ENCODE data around the gene ITGB5. TPM values are rescaled to one million over a fixed set of nuclear protein-coding genes. Genes with fewer than 3 reads are reported as not detected.

ITGB5 gene
- total RNA-seq, 2 donors from 2014 or later = 576 to 592 TPM

DNA sequence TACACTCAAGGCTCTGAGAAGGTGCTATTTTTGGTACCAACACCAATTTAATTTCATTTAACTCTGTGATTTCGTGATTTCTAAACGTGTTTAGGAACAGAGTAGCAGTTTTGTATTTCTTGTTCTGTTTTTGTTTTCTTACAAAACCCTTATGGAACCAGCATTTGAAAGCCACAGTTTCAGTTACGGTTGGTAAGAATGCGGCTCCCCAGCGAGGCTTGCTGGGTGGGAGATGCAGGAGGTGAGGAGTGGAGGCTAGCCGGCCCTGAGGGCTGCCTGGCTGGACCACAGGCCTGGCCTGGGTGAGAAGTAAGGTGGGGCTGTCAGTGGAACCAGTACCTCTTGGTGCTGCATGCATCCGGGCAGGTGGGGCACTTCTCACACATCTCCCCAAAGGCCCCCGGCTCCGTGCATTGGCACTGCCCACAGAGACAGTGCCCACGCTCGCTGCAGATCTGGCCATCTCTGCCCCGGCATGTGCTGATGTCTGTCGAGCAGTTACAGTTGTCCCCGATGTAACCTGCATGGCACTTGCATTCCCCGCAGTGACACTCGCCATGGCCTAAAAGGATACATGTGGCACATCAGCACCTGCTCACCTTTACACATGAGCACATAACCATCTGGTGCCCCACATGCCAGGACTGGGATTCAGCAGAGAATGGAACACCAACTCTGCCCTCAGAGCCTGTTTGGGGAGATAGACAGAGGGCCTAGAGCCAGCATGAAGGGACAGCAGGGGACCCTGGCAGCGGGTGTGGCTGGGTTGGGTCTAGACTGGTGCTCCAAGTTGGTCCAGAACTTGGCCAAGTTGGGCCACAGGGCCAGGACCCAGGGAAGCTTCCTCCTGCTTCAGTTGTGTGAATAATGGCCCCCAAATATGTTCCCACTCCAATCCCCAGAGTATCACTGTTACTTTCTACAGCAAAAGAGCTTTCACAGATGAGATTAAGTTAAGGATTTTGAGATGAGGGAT lies 113.5 kb downstream of the ITGB5 start:
- TF ChIP-seq, protein P1, sequence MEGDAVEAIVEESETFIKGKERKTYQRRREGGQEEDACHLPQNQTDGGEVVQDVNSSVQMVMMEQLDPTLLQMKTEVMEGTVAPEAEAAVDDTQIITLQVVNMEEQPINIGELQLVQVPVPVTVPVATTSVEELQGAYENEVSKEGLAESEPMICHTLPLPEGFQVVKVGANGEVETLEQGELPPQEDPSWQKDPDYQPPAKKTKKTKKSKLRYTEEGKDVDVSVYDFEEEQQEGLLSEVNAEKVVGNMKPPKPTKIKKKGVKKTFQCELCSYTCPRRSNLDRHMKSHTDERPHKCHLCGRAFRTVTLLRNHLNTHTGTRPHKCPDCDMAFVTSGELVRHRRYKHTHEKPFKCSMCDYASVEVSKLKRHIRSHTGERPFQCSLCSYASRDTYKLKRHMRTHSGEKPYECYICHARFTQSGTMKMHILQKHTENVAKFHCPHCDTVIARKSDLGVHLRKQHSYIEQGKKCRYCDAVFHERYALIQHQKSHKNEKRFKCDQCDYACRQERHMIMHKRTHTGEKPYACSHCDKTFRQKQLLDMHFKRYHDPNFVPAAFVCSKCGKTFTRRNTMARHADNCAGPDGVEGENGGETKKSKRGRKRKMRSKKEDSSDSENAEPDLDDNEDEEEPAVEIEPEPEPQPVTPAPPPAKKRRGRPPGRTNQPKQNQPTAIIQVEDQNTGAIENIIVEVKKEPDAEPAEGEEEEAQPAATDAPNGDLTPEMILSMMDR (IDR thresholded peaks at IDR 0.05) = no peak
- no peaks in the 10 kb centered on the region for H3K27me3 ChIP-seq (replicated peaks; ENCODE audit: insufficient read depth)
- H3K4me1 ChIP-seq (ENCODE audit: control insufficient read depth in 1 of 2, low read depth in 2 of 2) = peaks cover 40 to 78% of the 10 kb centered on the region in 2 donors
- H3K27ac ChIP-seq = peak overlapping the region; percentile 44 to 75
- no peak overlapping the region for H3K4me3 ChIP-seq
- ATAC-seq (ENCODE audit: insufficient number of reproducible peaks, low FRiP score, low read depth) (no peak), DNase-seq (ENCODE audit: low spot score) (no peak)
- H3K9me3 ChIP-seq = no peaks in the 10 kb centered on the region
- peaks cover 8% of the 10 kb centered on the region for H3K36me3 ChIP-seq

DNA sequence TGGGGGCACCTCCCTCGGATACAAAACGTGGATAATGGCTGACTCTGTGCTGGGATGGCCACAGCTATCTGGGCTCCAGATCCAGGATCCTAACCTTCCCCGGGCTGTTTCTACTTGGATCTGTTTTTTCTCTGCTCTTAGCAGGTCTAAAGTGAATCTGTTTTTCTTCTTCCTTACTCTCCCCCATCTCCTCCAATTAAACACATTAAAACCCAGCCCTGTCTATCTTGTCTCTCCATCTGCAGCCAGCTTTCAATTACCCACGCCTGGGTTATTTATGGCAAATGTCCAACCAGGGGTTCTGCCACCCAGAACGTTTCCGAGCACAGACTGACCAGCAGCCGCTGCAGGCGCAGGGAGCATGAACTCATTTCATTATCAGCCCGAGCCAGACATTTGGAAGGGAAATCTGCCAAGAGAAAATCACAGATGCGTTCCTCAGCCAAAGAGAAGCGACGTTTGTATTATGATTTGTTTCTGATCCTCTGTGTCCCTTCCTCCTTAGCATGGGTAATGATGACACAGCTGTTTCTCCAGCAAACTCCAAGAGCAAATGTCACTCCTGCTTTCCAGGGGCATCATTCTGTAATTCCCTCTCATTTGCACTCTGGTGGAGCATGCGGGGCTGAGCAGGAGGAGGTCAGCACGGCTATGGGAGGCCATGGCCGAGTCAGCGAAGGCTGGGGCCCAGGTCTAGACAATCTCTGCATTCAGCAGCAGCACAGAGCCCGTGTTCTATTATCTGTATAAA lies 114.9 kb downstream of the ITGB5 start:
- TF ChIP-seq, protein P1 (IDR thresholded peaks at IDR 0.05) = no peak
- DNase-seq (ENCODE audit: low spot score) = no peak
- no peak for ATAC-seq (ENCODE audit: insufficient number of reproducible peaks, low FRiP score, low read depth)
- Histone ChIP-seq H3K27ac (peak overlapping the region; percentile 40 to 75), H3K4me3 (no peak overlapping the region), H3K9me3 (no peaks in the 10 kb centered on the region), H3K36me3 (peaks cover 21% of the 10 kb centered on the region), H3K27me3 (replicated peaks; ENCODE audit: insufficient read depth) (no peaks in the 10 kb centered on the region), H3K4me1 (ENCODE audit: control insufficient read depth in 1 of 2, low read depth in 2 of 2) (peaks cover 40 to 66% of the 10 kb centered on the region in 2 donors)

DNA sequence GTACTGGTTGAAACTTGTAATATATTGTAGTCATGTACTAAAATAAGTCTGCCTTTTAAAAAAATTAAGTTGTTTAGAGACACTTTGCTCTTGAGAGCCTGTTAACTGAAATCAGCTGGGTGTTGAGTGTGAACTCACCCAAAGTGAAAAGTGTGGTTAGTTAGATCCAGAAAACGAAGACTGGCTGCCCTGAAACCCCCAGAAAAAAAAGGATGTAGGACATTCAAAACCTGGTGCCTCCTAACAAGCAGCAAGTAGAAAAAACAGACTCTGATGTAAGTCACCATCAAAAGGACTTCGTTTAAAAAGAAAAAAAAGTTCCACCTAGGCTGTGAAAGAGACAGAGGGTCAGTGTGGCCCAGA lies 116.1 kb downstream of the ITGB5 start:
- no peak for DNase-seq (ENCODE audit: low spot score)
- no peaks in the 10 kb centered on the region for H3K27me3 ChIP-seq (replicated peaks; ENCODE audit: insufficient read depth)
- H3K9me3 ChIP-seq = no peaks in the 10 kb centered on the region
- TF ChIP-seq, protein P1 (IDR thresholded peaks at IDR 0.05) = no peak
- no peak overlapping the region for H3K4me3 ChIP-seq
- H3K27ac ChIP-seq = peak overlapping the region; percentile 7
- ATAC-seq (ENCODE audit: insufficient number of reproducible peaks, low FRiP score, low read depth) = no peak
- H3K36me3 ChIP-seq = peaks cover 30% of the 10 kb centered on the region
- peaks cover 39 to 60% of the 10 kb centered on the region in 2 donors for H3K4me1 ChIP-seq (ENCODE audit: control insufficient read depth in 1 of 2, low read depth in 2 of 2)

DNA sequence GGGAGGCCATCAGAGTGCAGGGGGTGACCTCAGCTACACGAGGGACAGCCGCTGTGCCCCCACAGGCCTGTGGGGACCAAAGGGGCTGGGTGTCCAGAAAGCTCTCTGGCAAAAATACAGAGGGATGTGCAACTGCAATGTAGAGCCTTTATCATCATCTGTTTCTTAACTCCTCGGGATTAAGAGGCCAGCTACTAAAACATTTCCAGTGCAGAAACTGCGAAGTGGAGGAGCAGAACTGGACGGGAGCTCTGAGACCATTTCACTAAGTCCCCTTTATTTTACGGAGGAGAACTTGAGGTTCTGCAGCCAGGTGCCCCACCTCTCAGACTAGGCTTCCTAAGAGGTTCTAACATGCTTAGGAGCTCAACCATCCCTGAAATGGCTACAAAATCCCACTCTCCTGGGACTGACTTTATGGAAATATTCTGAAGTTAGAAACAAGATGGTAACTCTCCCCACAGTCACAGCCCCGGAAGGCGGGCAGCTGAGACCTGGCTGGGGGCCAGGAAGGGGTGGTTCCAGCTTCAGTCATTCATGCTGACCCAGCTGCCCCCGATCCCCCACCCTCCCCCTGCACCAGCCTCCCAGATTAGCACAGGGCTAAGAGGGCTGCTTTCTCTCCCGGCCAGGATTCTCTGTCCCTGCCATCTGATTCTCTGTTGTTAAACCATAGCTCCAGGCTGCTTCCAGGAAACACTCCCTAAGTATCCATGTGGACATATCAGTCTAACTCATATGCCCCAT lies 116.7 kb downstream of the ITGB5 start:
- ATAC-seq (ENCODE audit: insufficient number of reproducible peaks, low FRiP score, low read depth) = no peak
- no peak for DNase-seq (ENCODE audit: low spot score)
- peak overlapping the region; percentile 55 to 62 for H3K27ac ChIP-seq

More for the DNA sequence above, 116.7 kb downstream of the ITGB5 start:
- no peak overlapping the region for H3K4me3 ChIP-seq
- H3K36me3 ChIP-seq = peaks cover 36% of the 10 kb centered on the region
- no peaks in the 10 kb centered on the region for H3K27me3 ChIP-seq (replicated peaks; ENCODE audit: insufficient read depth)
- H3K9me3 ChIP-seq = no peaks in the 10 kb centered on the region
- H3K4me1 ChIP-seq (ENCODE audit: control insufficient read depth in 1 of 2, low read depth in 2 of 2) = peaks cover 33 to 56% of the 10 kb centered on the region in 2 donors
- TF ChIP-seq, protein P1 (IDR thresholded peaks at IDR 0.05) = no peak

Measured in thoracic aorta (tissue), 2 donors.